SK-N-MC (cell line): ENCODE measurements around the gene TNFRSF21.

Experiments
- DNase-seq: peaks from one replicate; pipeline ENCODE4 v3.0.0-alpha.2; 2011; ENCODE audit warnings: low read depth, low spot score
- H3K27ac ChIP-seq: fragments of 200-600 bp; sonication (generic); 2 replicates; pipeline ENCODE4 v1.5.1; 2016; ENCODE audit warnings: mixed run types
- H3K36me3 ChIP-seq: fragments of 200-600 bp; sonication (generic); 2 replicates; pipeline ENCODE4 v1.6.1; 2017; ENCODE audit warnings: antibody characterized with exemption, low read length, mixed read lengths; ENCODE audit not compliant: insufficient read depth
- H3K4me3 ChIP-seq: fragments of 200-600 bp; sonication (generic); 2 replicates; pipeline ENCODE4 v1.5.1; 2016
- H3K9ac ChIP-seq: fragments of 200-600 bp; sonication (generic); 2 replicates; pipeline ENCODE4 v1.8.0; 2017; ENCODE audit warnings: mixed run types, mixed read lengths; ENCODE audit not compliant: insufficient read length
- H3K9me3 ChIP-seq: fragments of 200-600 bp; sonication (generic); 2 replicates; pipeline ENCODE4 v1.6.1; 2017; ENCODE audit warnings: low read depth, mild to moderate bottlenecking, antibody characterized with exemption, low read length, moderate library complexity, mixed read lengths
- EZH2 ChIP-seq: fragments of 200-600 bp; sonication (generic); IDR thresholded peaks from one replicate; pipeline ENCODE4 v1.6.1; 2017; ENCODE audit warnings: antibody characterized with exemption
- FOXP2 ChIP-seq: optimal IDR thresholded peaks from 2 replicates; pipeline ENCODE3; 2011; ENCODE audit warnings: mild to moderate bottlenecking, moderate library complexity; ENCODE audit not compliant: insufficient read depth; ENCODE audit errors: extremely low read length, control extremely low read depth
- POLR2AphosphoS5 ChIP-seq: IDR thresholded peaks from 2 replicates; pipeline ENCODE4 v1.6.1; 2012; ENCODE audit warnings: mild to moderate bottlenecking, low read depth, low read length, borderline replicate concordance

The TNFRSF21 gene

DNA sequence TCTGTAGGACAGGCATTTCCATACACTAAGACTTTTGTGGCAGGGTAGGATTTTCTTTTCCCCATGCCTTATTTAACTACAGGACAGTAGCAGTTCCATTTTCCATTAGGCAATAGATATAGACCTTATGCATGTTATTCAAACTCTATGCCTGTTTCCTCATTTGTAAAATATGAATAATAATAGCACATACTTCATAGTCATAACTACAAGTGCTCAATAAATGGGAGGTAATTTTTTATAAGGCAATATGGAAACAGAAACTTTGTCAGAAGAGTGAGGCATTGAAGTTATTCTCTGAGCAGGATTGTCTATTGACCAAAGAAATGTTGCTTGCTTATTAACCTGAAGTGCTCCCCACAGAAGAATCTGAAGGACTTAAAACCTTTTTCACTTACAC is 41.9 kb upstream of the TNFRSF21 start:
- no peak overlapping the region for H3K27ac ChIP-seq
- DNase-seq = no peak
- no peaks in the 10 kb centered on the region for H3K36me3 ChIP-seq
- no peak overlapping the region for H3K4me3 ChIP-seq
- H3K9ac ChIP-seq = no peak overlapping the region
- no peaks in the 10 kb centered on the region for H3K9me3 ChIP-seq
- TF ChIP-seq EZH2 = no peak
- TF ChIP-seq FOXP2 = no peak
- TF ChIP-seq POLR2AphosphoS5 = no peak

DNA sequence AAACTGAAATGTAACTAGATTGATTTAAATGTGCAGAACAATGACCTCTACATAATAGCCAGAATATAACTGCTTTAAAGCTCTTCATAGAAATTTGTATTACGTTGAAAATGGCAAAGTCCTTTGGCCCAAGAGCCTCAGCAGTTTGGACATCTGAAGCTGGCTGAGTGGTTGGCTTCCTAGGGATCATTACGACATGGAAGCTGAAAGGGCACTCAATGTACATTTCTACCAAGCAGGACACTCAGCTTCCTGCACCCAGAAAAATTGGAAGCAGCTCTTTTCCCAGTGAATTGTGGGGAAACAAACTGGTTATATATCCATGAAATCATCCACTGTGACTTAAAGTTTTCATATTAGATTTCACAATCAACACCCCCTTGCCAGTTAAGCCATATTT is 40.2 kb upstream of the TNFRSF21 start:
- no peak overlapping the region for H3K4me3 ChIP-seq
- no peak overlapping the region for H3K27ac ChIP-seq
- no peak for DNase-seq
- no peaks in the 10 kb centered on the region for H3K36me3 ChIP-seq
- H3K9me3 ChIP-seq = no peaks in the 10 kb centered on the region
- TF ChIP-seq FOXP2 (no peak), POLR2AphosphoS5 (no peak), EZH2 (no peak)
- H3K9ac ChIP-seq = no peak overlapping the region

DNA sequence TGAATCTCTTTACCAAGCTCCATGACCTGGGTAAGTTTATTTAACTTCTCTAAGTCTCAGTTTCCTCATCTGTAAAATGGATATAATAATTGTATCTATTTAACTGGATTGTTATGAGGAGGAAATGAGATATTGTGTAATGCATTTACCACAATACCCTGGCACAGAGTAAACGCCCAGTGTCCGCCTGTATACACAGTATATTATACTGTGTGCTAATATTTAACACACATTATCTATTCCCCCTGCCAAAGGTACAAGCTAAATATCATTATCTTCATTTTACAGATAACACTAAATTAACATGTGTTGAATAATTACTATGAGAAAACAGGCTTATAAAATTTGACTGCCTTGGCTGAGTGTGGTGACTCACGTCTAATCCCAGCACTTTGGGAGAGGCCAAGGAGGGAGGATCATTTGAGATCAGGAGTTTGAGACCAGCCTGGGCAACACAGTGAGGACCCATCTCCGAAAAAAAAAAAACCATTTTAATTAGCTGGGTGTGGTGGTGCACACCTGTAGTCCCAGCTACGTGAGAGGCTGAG is 38.7 kb upstream of the TNFRSF21 start:
- Histone ChIP-seq H3K9ac (no peak overlapping the region), H3K9me3 (no peaks in the 10 kb centered on the region), H3K4me3 (no peak overlapping the region), H3K36me3 (no peaks in the 10 kb centered on the region), H3K27ac (no peak overlapping the region)
- DNase-seq = no peak
- TF ChIP-seq POLR2AphosphoS5 (no peak), FOXP2 (no peak), EZH2 (no peak)

DNA sequence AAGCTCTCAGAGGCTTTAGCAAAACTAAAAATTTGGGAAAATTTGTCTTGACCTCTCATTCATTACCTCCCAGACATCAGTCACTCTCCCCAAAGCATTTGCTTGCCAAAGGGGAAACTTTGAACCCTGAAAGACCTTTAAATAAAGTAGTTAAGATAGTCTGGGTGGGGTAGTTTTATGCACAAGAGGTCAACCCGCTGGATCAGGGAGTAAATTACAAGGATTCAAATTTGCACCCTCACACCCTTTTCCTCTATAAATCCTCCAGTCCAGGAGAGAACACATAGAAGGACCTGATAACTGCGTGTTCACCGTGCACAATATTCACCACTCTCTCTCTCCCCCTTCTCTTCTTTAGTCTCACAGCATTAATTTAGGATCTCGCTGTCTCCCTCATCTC is 36.1 kb upstream of the TNFRSF21 start:
- Histone ChIP-seq H3K36me3 (no peaks in the 10 kb centered on the region), H3K27ac (no peak overlapping the region), H3K9ac (no peak overlapping the region), H3K4me3 (no peak overlapping the region), H3K9me3 (no peaks in the 10 kb centered on the region)
- TF ChIP-seq EZH2 (no peak), POLR2AphosphoS5 (no peak), FOXP2 (no peak)
- DNase-seq = no peak

DNA sequence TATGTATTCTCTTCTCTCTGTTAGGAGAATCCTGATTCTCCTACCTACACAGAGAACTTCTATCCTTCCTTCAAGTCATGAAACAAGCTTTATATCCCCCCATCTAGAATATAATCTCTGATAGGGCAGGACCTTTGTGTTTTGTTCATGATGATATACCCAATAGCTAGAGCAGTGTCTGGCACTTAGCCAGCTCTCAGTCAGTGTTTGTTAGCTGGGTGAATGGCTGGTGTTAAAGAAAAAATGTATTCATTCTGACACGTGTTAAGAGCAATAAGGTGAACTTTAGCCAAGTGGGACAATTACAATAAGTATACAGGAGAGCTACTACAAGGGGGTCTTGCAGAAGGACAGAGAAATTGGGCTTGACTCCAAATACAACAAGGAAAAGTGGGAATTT is 34.3 kb upstream of the TNFRSF21 start:
- no peak overlapping the region for H3K27ac ChIP-seq
- H3K36me3 ChIP-seq = no peaks in the 10 kb centered on the region
- H3K9ac ChIP-seq = no peak overlapping the region
- H3K9me3 ChIP-seq = no peaks in the 10 kb centered on the region
- no peak for DNase-seq
- no peak overlapping the region for H3K4me3 ChIP-seq
- TF ChIP-seq FOXP2 (no peak), POLR2AphosphoS5 (no peak), EZH2 (no peak)

DNA sequence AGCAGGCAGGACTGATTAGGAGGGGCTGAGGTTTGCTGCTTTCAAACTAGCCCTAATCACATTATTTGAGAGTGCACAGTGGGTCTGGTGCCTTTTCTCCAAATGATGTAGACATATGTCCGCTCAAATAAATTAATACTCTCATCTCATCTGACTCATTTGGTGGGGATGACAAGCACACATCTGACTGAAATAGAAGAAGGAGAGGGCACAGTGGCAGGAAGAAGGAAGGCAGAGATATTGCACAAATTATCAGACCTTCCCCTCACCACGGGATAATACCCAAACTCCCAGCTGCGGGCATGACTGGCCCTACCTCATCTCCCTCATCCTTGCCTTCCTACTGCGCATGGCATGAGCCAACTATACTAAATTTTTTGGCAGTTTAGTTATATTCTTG is 33.9 kb upstream of the TNFRSF21 start:
- Histone ChIP-seq H3K9ac (no peak overlapping the region), H3K27ac (no peak overlapping the region), H3K9me3 (no peaks in the 10 kb centered on the region), H3K4me3 (no peak overlapping the region), H3K36me3 (no peaks in the 10 kb centered on the region)
- TF ChIP-seq FOXP2 = no peak
- no peak for TF ChIP-seq POLR2AphosphoS5
- no peak for TF ChIP-seq EZH2
- DNase-seq = no peak

DNA sequence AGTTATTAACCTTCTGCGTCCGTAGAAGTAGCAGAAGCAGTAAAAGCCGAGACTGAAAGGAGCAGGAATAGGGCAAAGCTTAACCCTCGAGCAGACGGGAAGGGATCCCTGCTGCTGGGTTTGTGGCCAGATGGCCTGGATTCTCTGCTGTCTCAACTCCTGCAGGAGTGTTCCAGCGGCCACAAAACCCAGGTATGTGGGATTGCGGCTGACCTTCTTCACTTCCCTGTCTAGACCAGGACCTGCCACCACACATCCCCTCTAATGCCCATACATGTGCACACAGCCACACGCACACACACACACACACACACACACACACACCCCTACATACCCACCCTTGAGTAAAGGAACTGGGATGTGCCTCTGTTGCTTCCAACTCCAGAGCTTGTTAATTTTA is 33.1 kb upstream of the TNFRSF21 start:
- Histone ChIP-seq H3K36me3 (no peaks in the 10 kb centered on the region), H3K9ac (no peak overlapping the region), H3K4me3 (no peak overlapping the region), H3K9me3 (no peaks in the 10 kb centered on the region), H3K27ac (no peak overlapping the region)
- DNase-seq = no peak
- TF ChIP-seq EZH2 (no peak), FOXP2 (no peak), POLR2AphosphoS5 (no peak)

DNA sequence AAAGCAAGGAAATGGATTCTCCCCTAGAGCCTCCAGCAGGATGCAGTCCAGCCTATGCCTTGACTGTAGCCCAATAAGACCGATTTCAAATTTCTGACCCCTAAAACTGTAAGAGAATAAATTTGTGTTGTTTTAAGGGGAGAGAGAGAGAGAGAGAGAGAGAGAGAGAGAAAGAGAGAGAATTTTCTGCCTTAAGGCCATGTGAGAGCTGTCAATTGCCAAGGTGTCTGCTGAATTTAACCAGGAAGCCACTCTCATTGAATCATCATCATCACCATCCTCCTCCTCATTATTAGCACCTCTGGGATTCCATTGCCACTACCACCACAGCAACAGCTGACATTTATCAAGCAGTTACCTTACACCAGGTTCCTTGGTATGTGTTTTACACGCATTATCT is 27.8 kb upstream of the TNFRSF21 start:
- no peak for TF ChIP-seq EZH2
- no peak for TF ChIP-seq POLR2AphosphoS5
- TF ChIP-seq FOXP2 = no peak
- H3K27ac ChIP-seq = no peak overlapping the region
- no peaks in the 10 kb centered on the region for H3K9me3 ChIP-seq
- no peak overlapping the region for H3K4me3 ChIP-seq
- no peak for DNase-seq
- no peak overlapping the region for H3K9ac ChIP-seq
- no peaks in the 10 kb centered on the region for H3K36me3 ChIP-seq

DNA sequence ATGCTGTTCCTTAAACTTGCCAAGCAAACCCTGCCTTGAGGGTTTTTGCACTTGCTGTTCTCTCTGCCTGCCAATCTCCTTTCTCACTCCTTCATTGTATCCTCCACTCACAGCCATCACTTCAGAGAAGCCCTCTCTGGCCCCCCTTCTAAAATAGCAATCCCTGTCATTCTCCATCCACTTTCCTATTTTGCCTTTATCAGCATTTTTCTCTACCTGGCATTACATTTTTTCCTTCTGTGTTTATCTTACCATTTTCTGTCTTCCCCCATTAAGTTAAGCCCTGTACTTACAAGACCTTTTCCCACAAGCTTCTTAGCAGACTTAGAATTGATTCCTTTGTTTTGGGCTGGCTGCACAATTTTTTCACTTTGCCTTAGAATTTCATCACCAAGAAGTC is 26.6 kb upstream of the TNFRSF21 start:
- Histone ChIP-seq H3K27ac (no peak overlapping the region), H3K36me3 (no peaks in the 10 kb centered on the region), H3K9ac (no peak overlapping the region), H3K4me3 (no peak overlapping the region), H3K9me3 (no peaks in the 10 kb centered on the region)
- no peak for DNase-seq
- no peak for TF ChIP-seq FOXP2
- no peak for TF ChIP-seq EZH2
- no peak for TF ChIP-seq POLR2AphosphoS5
